Measurements from ENCODE around the gene CITED2.

- TF ChIP-seq CTCF (tag by site-specific recombination; IDR thresholded peaks at IDR 0.05), result no peak
- no peak for TF ChIP-seq ZIC2 (tag by site-specific recombination; IDR thresholded peaks at IDR 0.05)
- TF ChIP-seq TCF7L2 (IDR thresholded peaks at IDR 0.05; ENCODE audit: borderline replicate concordance, low read depth, low read length), result no peak
- TF ChIP-seq ZNF133 (tag by site-specific recombination; IDR thresholded peaks at IDR 0.05), result no peak
- no peak for TF ChIP-seq ZBTB7A (tag by site-specific recombination; IDR thresholded peaks at IDR 0.05; ENCODE audit: low read depth)
- no peak for TF ChIP-seq ZNF747 (tag by site-specific recombination; IDR thresholded peaks at IDR 0.05)
- no peak for TF ChIP-seq ZNF24 (tag by site-specific recombination; IDR thresholded peaks at IDR 0.05)
- TF ChIP-seq ZNF658 (tag by site-specific recombination; IDR thresholded peaks at IDR 0.05), result no peak
- TF ChIP-seq ZNF837 (tag by site-specific recombination; IDR thresholded peaks at IDR 0.05), result no peak
Measured at GRCh38 chr6:139415365-139415764, 40.9 kb upstream of the CITED2 start.
